CD4-positive, alpha-beta T cell treated with Interleukin-17A for 1 hour (primary cell): ENCODE results near the gene ERI3.

Experiments
- DNase-seq: peaks from one replicate; pipeline ENCODE4 v3.0.0-alpha.2; 2020

Gene ERI3, protein sequence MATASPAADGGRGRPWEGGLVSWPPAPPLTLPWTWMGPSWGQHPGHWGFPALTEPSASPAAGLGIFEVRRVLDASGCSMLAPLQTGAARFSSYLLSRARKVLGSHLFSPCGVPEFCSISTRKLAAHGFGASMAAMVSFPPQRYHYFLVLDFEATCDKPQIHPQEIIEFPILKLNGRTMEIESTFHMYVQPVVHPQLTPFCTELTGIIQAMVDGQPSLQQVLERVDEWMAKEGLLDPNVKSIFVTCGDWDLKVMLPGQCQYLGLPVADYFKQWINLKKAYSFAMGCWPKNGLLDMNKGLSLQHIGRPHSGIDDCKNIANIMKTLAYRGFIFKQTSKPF

DNA sequence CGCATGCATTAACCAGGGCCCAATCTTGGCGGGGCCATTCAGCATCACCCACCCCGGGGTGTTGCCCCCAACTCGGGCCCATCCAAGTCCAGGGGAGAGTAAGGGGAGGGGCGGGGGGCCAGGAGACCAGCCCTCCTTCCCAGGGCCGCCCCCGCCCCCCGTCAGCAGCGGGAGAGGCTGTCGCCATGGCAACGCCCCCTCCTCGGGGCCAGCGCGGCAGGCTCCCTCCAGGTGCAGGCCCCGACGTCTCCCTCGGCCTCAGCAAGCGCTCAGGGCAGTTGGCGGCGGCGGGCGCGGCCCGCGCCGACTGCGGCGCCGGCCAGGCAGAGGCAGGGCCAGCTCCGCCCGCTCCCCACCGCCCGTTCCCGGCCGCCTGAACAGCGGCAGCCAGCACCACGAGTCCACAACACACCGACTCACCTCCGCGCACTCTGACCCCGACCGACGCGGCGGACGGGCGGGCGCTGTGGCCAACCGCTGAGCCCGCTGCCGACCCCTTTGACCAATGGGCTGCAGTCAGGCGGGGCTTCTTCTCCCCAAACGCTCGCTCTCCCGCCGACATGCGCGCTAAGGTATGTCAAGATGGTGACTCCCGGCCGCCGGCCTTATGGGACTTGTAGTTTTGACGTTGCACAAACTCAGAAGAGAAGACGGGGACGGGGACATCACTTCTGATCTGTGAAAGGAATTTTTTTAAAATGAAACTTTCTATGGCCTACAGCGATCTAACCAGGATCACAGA lies at the start of gene ERI3:
ERI3 (minus strand) TSS at position 418 of the 742 bp plus-strand sequence; CDS start at position 187, 231 bp downstream.
- peak; percentile 97 for DNase-seq

DNA sequence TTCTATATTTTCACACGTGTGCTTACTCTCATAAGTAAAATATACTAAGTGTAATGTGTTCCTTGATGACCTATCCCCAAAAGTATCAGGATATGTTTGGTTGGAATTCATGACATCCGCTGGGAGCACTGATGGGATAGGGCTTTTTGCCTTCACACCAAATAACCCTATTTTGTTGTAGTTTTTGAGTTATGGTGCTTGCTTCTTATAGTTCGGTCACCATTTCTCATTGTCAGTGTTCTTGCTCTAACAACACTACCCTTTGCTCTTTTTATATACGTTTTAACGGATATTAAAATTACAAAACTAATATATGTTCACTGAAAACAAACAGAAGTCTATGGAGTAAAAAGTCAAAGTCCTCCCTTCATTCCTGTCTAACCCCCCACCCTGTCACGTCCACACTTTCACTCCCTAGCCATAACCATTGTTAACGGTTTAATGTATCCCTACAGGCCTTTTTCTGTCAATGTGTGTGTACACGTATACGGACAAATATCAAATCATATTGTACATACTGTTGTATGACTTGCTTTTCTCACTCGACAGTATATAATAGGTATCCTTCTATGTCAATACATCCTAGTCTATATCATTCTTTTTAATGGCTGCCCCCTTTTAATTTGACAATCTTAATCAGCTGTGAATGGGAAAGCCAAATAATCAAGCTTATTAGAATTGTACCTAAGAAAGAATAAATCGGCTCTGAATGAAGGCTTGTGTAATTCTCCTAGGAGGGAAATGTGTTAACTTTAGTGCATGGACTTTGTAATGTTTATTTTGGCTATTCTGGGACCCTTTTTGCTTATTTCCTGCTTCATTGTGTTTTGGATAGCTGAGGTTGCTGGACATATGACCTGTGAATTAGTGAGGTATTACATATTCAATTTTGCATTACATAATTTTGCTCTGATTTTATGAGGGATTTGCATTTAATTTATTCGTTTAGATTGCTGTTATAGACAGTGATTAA lies 46.5 kb upstream of the ERI3 start:
- DNase-seq, result no peak

DNA sequence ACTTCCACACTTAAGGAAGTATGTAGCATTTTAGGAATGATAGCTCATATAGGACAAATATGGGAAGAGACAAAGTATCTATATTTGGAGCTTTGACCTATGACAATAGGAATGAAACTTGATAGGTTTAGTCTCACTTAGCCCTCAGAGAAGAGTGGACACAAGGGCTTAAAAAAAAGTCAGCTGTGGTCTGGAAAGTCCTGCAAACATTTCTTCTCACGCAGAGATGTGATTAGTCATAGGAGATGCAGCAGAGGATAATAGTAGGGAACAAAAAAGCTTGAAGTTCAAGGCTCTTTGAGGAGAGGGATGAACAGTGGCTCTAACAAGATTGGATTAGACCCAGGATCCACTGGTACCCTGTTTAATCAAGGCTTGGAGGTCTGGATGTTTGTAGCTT lies 35.2 kb upstream of the ERI3 start:
- no peak for DNase-seq

DNA sequence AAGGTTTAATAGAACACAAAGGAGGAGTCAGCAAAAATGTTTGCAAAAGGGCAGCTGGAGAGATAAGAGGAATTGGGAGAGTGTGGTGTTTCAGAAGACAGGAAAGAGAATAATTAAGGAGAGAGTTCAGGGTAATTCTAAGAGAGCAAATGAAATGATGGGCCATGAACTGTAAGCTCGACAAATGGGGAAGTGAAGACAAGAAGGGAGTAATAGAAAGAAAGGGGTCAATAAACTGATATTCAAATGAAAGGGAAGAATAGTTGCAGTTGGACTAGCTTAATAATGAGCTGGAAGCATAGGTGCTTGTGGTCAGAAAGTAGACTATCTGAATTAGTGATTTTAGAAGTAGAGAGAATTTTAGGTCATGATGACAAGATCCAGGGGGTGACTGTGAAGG lies 34.4 kb upstream of the ERI3 start:
- DNase-seq, result no peak

DNA sequence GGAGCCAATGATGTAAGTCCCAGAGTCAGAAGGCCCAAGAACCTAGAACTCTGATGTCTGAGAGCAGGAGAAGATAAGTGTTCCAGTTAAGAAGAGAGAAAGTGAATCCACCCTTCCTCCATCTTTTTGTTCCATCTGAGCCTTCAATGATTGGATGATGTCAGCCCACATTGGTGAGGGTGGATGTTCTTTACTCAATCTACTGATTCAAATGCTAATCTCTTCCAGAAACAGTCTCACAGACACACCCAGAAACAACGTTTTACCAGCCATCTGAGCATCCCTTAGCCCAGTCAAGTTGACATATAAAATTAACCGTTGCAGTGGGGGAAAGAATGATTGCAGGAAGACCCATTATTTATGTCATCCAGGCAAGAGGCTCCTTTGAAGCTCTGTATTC lies 33.5 kb upstream of the ERI3 start:
- DNase-seq, result no peak

DNA sequence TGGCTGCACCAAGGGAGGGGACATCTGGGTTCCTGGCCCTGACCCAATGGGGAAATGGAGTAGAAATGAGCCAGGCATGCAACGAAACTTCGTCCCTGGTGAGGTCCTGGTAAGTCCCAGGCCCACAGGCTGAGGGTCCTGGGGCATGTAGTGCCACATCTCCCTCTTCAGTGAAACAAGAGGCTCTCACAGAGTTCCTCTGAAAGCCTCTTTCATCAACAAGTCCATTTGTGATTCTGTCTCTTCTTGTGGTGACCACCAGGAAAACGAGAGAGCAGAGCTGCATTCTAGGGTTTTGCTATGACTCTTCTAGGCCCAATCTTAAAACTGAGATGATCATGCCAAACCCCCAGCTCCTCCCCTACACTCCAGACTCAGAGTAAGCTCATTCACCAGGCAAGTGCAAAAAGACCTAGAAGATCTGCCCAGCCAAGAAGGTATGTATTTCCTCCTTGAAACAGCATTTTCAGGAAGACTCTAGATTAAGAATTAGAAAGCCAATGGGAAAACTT lies 25.7 kb upstream of the ERI3 start:
- no peak for DNase-seq

DNA sequence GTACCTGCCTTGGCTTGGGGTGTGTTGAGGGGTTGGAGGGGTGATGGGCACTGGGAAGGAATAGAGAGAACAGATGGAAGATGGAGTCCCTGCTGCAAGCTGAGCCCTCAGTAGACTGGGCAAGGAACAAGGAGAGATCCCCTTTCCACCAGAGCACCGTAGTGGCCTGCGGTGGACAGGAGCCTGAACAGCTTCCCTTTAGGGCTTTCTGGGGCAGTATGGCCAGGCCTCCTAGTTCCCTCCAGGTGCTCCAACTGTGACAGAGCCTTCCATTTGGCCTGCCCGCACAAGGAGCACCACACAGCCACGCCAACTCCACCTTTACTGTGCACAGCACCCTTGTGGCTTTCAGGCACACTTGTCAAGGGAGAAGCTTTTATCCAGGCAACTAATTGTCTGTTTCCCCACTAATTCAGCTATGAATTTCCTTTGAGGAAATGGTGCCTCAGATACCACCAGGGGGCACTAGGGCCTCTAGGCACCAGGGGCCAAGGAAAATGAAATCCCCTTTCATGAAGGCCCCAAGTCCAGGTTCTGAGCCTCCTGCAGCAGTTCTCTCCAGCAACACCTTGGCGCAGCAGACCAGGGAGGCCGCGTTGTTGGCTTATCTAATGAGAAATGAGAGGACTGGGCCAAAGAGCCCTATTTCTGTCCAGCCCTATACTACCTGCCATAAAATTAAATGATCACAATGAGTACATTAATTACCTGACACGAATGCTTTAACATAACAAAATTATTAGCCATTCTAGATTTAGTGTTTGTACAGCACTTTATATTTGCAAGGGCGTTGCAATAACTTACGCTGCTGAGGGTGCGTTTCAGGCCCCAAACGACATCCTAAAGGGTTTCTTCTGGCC lies 23.1 kb upstream of the ERI3 start:
- peak; percentile 45 for DNase-seq

DNA sequence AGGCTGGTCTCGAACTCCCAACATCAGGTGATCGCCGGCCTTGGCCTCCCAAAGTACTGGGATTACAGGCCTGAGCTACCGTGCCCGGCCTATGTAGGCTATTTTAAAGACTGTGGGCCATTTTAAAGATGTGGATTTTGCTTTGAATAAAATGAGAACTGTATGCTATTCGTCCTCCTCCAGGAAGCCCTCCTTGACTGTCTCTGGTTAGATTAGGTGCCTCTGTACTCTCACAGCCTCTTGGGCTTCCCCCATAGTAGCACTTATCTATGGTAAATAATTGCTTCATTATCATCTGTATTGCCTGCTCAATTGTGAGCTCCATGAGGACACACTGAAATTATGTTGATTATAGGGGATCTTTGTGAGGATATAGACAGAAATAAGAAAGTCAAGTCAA lies 20.5 kb upstream of the ERI3 start:
- DNase-seq, result no peak

DNA sequence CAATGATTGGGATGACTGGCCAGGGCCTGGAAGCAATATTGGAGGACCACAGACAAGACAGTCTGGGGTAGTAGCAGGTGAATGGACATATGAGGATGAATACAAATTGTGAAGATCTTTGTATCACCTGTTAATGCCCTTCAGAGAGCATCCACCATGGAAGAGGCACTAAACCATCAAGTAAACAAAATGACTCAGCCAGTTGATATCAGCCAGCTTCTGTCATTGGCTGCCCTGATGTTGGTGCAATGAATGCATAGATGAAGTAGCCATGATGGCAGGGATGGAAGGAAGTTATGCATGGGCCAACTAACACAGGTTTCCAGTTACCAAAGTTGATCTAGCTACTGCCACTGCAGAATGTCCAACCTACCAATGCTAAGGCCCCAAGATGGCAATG lies 16.1 kb upstream of the ERI3 start:
- DNase-seq, result no peak

DNA sequence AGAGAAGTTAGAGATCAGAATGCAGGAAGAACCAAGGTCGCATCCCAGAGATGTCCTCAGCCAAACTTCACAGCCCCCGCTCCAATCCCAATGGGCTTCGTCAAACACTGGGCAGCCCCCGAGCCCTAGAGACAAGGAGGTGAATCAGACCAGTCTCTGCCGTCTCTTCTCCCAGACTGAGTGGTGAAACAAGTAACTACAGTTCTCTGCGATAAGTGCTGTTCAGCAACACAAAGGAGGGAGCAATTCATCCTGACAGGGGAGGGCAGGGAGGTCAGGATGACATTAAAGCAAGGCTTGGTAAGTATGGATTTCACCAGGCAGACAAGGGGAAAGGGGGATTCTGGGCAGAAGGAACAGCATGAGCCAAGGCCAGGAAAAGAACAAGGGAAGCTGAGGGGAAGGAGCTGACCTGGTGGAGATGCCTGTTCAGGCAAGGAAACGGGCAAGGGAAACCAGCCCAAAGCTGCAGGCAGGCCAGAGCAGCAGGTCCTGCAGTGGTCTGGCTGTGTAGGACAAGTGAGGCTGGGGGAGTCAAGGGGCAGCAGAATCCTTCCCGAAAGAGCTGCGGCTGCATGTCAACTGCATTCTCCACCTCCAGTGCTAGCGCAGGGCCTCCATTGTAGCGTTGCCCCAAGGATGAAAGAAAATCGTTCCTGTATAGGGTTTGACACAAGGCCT lies 13.6 kb upstream of the ERI3 start:
- no peak for DNase-seq

DNA sequence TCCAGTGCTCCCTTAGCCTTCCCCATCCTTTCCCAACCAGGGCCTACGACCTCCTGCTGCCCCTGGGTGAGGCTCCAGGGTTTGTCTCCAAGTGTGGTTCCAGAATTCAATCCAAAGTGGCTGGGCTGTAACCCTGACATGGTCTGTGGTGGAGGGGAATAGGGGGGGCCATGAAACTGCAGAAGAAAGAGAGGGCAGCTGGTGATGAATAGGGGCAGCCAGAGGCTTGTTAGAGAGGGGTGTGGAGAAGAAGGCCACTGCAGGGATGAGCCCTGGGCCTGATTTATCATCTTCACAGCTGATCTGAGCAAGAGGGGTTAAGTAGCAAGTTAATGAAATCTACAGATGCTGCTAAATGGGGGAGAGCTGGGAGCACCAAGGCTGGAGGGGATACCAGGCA lies 12.9 kb upstream of the ERI3 start:
- DNase-seq, result no peak

DNA sequence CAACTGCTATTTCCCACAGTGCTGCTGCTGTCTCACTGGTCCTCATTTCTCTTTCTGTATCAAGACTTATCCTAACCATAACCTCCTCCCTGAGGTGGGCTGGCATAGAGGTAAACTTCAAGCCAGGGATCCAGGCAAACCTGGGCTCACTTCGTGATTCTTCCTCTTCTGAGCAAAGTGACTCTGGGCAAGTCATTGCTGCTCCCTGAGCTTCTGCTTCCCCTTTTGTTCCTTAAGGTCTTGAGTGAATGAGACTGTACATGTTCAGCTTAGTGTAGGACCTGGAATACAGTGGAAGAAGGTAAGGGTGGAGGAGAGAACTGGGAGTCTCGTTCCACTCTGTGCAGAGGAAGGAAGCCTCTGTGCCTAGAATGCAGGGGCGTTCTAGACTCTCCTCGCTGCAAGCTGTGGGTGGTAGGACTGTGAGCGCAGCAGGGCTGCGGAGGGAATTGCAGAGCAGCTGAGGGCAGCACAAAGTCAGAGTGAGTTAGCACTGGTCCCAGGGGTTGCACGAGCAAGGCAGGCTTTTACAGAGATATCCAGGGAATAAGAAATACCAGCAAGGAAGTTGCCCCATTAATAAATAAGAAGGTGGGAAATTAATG lies 11.4 kb upstream of the ERI3 start:
- DNase-seq, result no peak

DNA sequence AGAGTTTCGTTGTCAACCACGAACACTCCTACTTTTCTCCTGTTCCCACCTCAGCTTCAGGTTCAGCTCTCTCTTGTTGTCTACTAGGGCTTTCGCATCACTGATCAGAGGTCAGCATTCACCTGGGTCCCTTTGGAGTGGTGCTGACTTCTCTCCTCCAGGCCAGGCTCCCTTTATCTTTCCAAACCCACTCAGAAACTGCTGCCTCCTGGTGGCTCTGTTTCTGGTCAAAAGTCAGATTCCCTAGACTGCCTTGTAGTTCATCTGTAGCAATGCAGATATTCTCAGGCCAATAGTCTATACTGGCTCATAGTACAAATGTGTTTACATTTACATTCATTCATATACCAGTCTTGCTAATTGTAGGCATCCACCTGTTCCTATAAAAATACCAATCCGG lies 6.4 kb upstream of the ERI3 start:
- no peak for DNase-seq

DNA sequence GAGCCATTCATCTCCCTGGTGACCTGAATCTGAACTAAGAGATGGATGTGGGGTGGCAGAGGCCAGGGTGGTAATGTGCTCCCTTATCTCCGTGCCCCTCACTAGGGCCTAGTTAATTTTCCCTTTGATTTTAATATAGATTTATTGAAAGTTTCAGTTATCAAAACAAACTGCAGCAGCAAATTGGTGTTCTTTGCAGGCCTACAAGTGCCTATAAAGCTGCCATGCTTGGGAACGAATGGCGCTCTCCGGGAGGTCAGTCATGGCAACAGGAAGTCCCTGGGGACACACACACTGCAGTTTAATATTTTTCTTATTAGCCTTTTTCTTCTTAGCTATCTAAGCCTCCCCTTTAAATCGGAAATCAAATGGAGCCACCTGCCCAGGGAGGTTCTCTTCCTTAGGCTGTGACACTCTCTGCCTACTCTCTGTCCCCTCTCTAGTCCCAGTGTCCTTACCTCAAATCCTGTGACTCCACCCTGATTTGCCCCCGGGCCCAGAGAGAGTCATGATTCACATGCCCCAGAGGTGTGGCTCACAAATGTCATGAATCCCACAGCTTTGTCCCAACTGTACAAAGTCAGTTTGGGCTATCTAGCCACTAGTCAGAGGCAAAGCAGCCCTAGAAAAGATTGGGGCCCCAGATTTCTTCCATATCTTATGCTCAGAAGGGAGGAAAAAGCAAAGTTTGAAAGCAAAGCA lies 4.3 kb upstream of the ERI3 start:
- DNase-seq, result no peak

DNA sequence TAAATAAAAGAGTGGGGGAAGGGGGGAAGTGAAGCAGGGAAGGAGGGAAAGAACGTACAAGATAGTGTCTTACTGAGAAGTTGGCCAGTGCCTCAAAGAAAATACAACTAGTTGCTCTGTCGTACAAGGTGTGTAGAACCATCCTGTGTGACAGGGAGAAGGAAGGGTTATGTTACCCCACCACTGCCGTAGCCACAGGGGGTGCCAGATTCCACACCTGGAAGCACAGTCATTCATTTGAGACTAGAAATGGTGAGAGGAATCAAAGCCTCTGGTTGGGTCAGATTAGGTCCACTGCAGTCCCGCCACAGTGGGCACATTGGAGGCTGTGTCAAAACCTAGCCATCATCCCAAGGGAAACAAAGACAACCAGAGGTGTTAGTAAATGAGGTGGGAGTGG lies 2.7 kb upstream of the ERI3 start:
- DNase-seq, result no peak

DNA sequence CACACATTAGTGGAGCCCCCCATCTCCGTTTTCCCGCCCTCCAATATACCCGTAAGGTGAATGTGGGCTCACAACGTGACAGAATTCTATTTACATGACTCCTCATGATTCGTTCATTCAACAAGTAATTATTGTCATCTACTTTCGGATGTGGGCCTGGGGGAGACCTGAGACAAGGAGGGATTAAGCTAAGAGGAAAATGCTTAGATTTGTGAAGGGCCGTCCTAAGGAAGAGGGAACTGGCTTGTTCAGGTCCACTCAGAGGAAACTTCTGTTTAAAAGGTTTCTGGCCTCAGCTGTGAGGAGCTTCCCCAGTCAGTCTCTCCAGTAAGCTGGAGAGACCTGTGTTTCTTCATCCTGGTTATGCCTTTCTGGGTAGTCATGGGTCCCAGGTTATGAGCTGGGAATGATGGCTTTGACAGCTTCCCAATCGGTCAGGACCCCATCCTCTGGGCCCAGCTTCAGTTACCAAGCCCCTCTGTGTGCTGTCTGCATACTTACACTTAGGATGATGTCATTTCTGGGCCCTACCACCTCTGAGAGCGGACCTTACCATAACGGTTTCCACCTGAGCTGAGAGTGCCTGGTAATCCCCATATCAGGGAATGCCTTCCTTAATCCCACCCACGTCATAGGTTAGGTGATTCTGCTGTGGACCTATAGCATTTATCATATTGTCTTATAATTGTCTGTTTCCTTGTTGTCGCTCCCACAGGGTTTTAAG lies 687 bp upstream of the ERI3 start:
- DNase-seq, result no peak

DNA sequence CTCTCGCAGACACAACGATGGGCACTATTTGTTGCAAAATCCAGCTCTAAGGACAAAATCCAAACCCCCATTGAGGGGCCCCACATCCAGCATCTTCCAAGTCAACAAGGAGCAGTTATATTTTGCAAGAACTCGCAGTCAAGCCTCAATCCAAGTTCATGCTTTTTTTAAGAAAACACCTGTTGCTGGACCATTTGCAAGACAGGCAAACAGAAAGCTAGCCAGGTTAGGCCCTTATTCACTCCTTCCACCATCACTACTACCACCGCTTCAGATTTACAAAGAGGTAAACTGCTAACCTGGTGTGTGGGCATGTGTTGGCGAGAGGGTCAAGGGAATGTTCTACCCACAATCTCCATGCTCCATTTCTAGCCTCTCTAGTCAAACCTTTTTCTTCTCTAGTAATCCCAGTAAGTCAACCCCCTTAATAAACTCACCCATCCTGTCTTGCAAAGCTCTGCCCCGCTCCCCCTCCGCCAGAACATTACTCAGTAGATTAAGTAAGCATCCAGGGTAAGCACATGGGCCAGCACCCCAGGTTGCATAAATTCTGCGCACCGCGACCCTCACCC lies 703 bp downstream of the ERI3 start:
- no peak for DNase-seq

DNA sequence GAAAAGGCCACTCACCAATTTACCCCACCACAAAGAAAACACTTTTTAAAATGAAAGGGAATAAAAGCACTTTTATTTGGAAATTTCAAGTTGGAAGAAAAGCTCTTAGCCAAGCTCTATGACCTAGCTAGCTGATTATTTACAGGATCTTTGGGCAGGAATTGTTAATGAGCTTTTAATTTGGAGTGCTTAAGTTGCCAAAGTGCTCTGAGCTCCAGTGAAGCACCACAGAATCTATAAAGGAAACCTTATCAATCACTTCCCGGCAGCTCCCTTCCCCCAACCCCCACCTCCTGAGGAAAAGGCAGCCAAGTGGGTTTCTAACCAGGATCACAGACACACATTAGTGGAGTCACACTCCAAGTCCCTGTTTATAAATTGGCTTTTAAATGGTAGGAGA lies 1.5 kb downstream of the ERI3 start:
- no peak for DNase-seq

DNA sequence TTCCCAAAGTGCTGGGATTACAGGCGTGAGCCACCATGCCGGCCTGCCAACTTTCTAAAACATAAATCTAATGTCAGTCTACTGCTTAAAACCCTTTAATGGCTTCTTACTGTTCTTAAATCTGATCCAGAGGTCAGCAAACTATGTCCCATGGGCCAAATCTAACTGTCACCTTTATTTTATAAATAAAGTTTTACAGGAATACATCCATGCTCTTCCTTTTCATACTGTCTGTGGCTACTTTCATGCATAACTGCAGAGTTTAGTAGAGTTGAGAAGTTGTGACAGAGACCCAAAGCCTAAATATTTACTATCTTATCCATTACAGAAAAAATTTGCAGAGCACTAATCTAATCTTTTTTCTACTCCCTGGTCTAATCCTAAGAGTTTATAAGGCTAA lies 3.8 kb downstream of the ERI3 start:
- DNase-seq, result no peak
